ENCODE data around the gene PHF2.
A peak's percentile ranks its signal among the peaks of the same experiment; 100 is the strongest.

PHF2 gene

GRCh38 chr9:93636667-93637066, 60.3 kb downstream of the PHF2 start:
- TF ChIP-seq CTCF (IDR thresholded peaks at IDR 0.05; ENCODE audit: insufficient read depth, low read length, missing control alignments), result no peak
- POLR2A ChIA-PET, result no interaction called here
- H3K4me3 ChIP-seq (ENCODE audit: low read depth, low read length), result no peak overlapping the region
- CTCF ChIA-PET, result no interaction called here
- no peak for DNase-seq (ENCODE audit: low read depth, low spot score)

GRCh38 chr9:93637886-93638285, 61.5 kb downstream of the PHF2 start:
- CTCF ChIA-PET, result interaction anchor here (1.7 kb wide), 1 partner anchor 10 kb away, joined by 5 read pairs; no protein-coding TSS in a partner anchor
- H3K4me3 ChIP-seq (ENCODE audit: low read depth, low read length), result no peak overlapping the region
- POLR2A ChIA-PET, result no interaction called here
- TF ChIP-seq CTCF (IDR thresholded peaks at IDR 0.05; ENCODE audit: insufficient read depth, low read length, missing control alignments), result no peak
- no peak for DNase-seq (ENCODE audit: low read depth, low spot score)

GRCh38 chr9:93640027-93640426, 63.6 kb downstream of the PHF2 start:
- ChIA-PET CTCF (interaction anchor here (2.3 kb wide), 1 partner anchor 74 kb away, joined by 8 read pairs; no protein-coding TSS in a partner anchor), POLR2A (no interaction called here)
- no peak overlapping the region for H3K4me3 ChIP-seq (ENCODE audit: low read depth, low read length)
- TF ChIP-seq CTCF (IDR thresholded peaks at IDR 0.05; ENCODE audit: insufficient read depth, low read length, missing control alignments), result no peak
- no peak for DNase-seq (ENCODE audit: low read depth, low spot score)

- ChIA-PET CTCF (no interaction called here), POLR2A (no interaction called here)
- DNase-seq (ENCODE audit: low read depth, low spot score), result peak; percentile 45
- H3K4me3 ChIP-seq (ENCODE audit: low read depth, low read length), result no peak overlapping the region
- TF ChIP-seq CTCF (IDR thresholded peaks at IDR 0.05; ENCODE audit: insufficient read depth, low read length, missing control alignments), result no peak
These were observed 66.6 kb downstream of the PHF2 start for GRCh38 chr9:93642961-93643360.

GRCh38 chr9:93644397-93645088, 68.2 kb downstream of the PHF2 start:
- no peak for TF ChIP-seq CTCF (IDR thresholded peaks at IDR 0.05; ENCODE audit: insufficient read depth, low read length, missing control alignments)
- H3K4me3 ChIP-seq (ENCODE audit: low read depth, low read length), result no peak overlapping the region
- POLR2A ChIA-PET, result no interaction called here
- CTCF ChIA-PET, result interaction anchor here (0.7 kb wide), 1 partner anchor 584 kb away, joined by 3 read pairs; no protein-coding TSS in a partner anchor
- no peak for DNase-seq (ENCODE audit: low read depth, low spot score)

GRCh38 chr9:93645149-93645889, 68.9 kb downstream of the PHF2 start:
- no peak overlapping the region for H3K4me3 ChIP-seq (ENCODE audit: low read depth, low read length)
- ChIA-PET POLR2A (no interaction called here), CTCF (no interaction called here)
- TF ChIP-seq CTCF (IDR thresholded peaks at IDR 0.05; ENCODE audit: insufficient read depth, low read length, missing control alignments), result no peak
- DNase-seq (ENCODE audit: low read depth, low spot score), result no peak

All from AG04449 (cell line).